CD14-positive monocyte (primary cell): Measurements from ENCODE around the gene NUMB. TPM values are rescaled to one million over a fixed set of nuclear protein-coding genes. Genes with fewer than 3 reads are reported as not detected.
"Not testable (repeated sequence)": the region's sequence is repeated elsewhere in the genome, so short reads cannot be mapped to it uniquely, and the experiment has no call there.

ENCODE experiments used
- DNase-seq, 3 donors: peaks; one replicate each; pipeline ENCODE4 v3.0.0-alpha.2; 2011 to 2022
- H2AFZ ChIP-seq: 2 replicates; pipeline ENCODE4 v1.6.0; 2012; ENCODE audit warnings: mild to moderate bottlenecking, low read depth, low read length, inconsistent platforms; ENCODE audit not compliant: insufficient read depth, poor library complexity, severe bottlenecking
- H3K27ac ChIP-seq, 2 donors: 1 replicate in 1 of 2; 2 replicates in 1 of 2; pipeline ENCODE4 v1.5.1; 2012 to 2013; ENCODE audit warnings: low read length in 2 of 2, control low read depth in 1 of 2, inconsistent platforms in 1 of 2, low read depth in 1 of 2, mild to moderate bottlenecking in 1 of 2
- H3K27me3 ChIP-seq, 2 donors: one replicate each; pipeline versions ENCODE4 v1.6.0 to v1.6.1; 2011 to 2013; ENCODE audit warnings: low read length in 2 of 2; ENCODE audit not compliant: control insufficient read depth in 2 of 2, insufficient read depth in 2 of 2
- H3K36me3 ChIP-seq, 2 donors: replicated peaks in 1 of 2; 1 replicate in 1 of 2; 2 replicates in 1 of 2; pipeline versions ENCODE4 v1.5.1 to v1.6.1; 2012 to 2013; ENCODE audit warnings: low read length in 2 of 2, control low read depth in 1 of 2, inconsistent platforms in 1 of 2, mild to moderate bottlenecking in 1 of 2; ENCODE audit not compliant: insufficient read depth in 2 of 2, control insufficient read depth in 1 of 2
- H3K4me1 ChIP-seq, 2 donors: 1 replicate in 1 of 2; 2 replicates in 1 of 2; pipeline versions ENCODE4 v1.5.1 to v1.6.1; 2012 to 2013; ENCODE audit warnings: low read length in 2 of 2, control low read depth in 1 of 2, inconsistent platforms in 1 of 2, mild to moderate bottlenecking in 1 of 2, moderate library complexity in 1 of 2; ENCODE audit not compliant: insufficient read depth in 2 of 2, control insufficient read depth in 1 of 2
- H3K4me2 ChIP-seq: replicated peaks from 2 replicates; pipeline ENCODE3; 2012; ENCODE audit warnings: low read length, moderate library complexity, mild to moderate bottlenecking; ENCODE audit not compliant: poor library complexity, severe bottlenecking; ENCODE audit errors: extremely low read depth
- H3K4me3 ChIP-seq, 3 experiments: fragments of 200-600 bp in 1 of 3; sonication (generic) in 1 of 3; replicated peaks in 1 of 3; 1 replicate in 2 of 3; 2 replicates in 1 of 3; pipeline ENCODE4 v1.5.1; 2011 to 2013; ENCODE audit warnings: low read length in 3 of 3, mild to moderate bottlenecking in 3 of 3, control low read depth in 2 of 3, low read depth in 2 of 3, inconsistent platforms in 1 of 3, moderate library complexity in 1 of 3
- H3K79me2 ChIP-seq: 2 replicates; pipeline ENCODE4 v1.6.0; 2012; ENCODE audit warnings: mild to moderate bottlenecking, control low read depth, inconsistent platforms, low read length, moderate library complexity; ENCODE audit not compliant: insufficient read depth
- H3K9ac ChIP-seq: 2 replicates; pipeline ENCODE4 v1.6.0; 2017; ENCODE audit warnings: low read length, mild to moderate bottlenecking; ENCODE audit not compliant: insufficient read depth, poor library complexity, severe bottlenecking
- H3K9me3 ChIP-seq, 2 donors: replicated peaks in 1 of 2; 1 replicate in 1 of 2; 2 replicates in 1 of 2; pipeline versions ENCODE4 v1.5.1 to v1.6.1; 2012 to 2013; ENCODE audit warnings: low read length in 2 of 2, control low read depth in 1 of 2; ENCODE audit not compliant: control insufficient read depth in 1 of 2, insufficient read depth in 1 of 2
- H4K20me1 ChIP-seq: 2 replicates; pipeline ENCODE4 v1.6.0; 2012; ENCODE audit warnings: mild to moderate bottlenecking, low read length, control low read depth, moderate library complexity; ENCODE audit not compliant: insufficient read depth
- H3K27ac Mint-ChIP-seq, 7 donors: one replicate each; pipeline ENCODE4 v1.8.0; 2020; ENCODE audit warnings: mild to moderate bottlenecking in 7 of 7, mixed read lengths in 7 of 7, moderate library complexity in 6 of 7, inconsistent platforms in 2 of 7
- H3K27me3 Mint-ChIP-seq, 3 donors: one replicate each; pipeline ENCODE4 v1.8.0; 2021 to 2022; ENCODE audit warnings: low read depth in 3 of 3, mild to moderate bottlenecking in 3 of 3, mixed read lengths in 3 of 3, moderate library complexity in 3 of 3, inconsistent platforms in 1 of 3
- H3K36me3 Mint-ChIP-seq, 2 donors: one replicate each; pipeline ENCODE4 v1.8.0; 2020; ENCODE audit warnings: mixed read lengths in 2 of 2, inconsistent platforms in 1 of 2, mild to moderate bottlenecking in 1 of 2
- H3K4me1 Mint-ChIP-seq: one replicate; pipeline ENCODE4 v1.8.0; 2020; ENCODE audit warnings: mild to moderate bottlenecking, mixed read lengths
- H3K4me3 Mint-ChIP-seq, 2 donors: one replicate each; pipeline ENCODE4 v1.8.0; 2020; ENCODE audit warnings: mild to moderate bottlenecking in 2 of 2, mixed read lengths in 2 of 2, moderate library complexity in 1 of 2
- H3K9me3 Mint-ChIP-seq, 7 donors: one replicate each; pipeline ENCODE4 v1.8.0; 2020 to 2022; ENCODE audit warnings: mixed read lengths in 7 of 7, mild to moderate bottlenecking in 6 of 7, moderate library complexity in 6 of 7, inconsistent platforms in 2 of 7
- WGBS: methylation state at CpG from one replicate; pipeline ENCODE4 v1.1.5; 2013; ENCODE audit warnings: missing lambda C conversion rate; ENCODE audit not compliant: insufficient coverage; 5-methylcytosine and 5-hydroxymethylcytosine counted together
- intact Hi-C, 2 donors: fragments of 100-400 bp; cut with micrococcal nuclease; formaldehyde crosslinking; loops; one replicate each; pipeline versions ENCODE4 v1.15.0 to v1.15.1; 2023
- polyA plus RNA-seq, 3 donors: library from polyadenylated mRNA; depleted of rRNA in 1 of 3; unstranded in 2 of 3; stranded (reverse) in 1 of 3; fragments of 300-500 nt in 2 of 3; fragments of >200 nt in 1 of 3; fragmentation: Illumina TruSeq in 2 of 3; gene quantifications; 1 replicate in 2 of 3; 2 replicates in 1 of 3; pipeline ENCODE4 v1.2.3, GENCODE V29; 2012 to 2021
- TF ChIP-seq, protein P1 (sequence below): fragments of 200-600 bp; IDR thresholded peaks from one replicate; pipeline ENCODE4 v1.8.0; 2022; ENCODE audit warnings: antibody characterized with exemption, mild to moderate bottlenecking

The NUMB gene
- polyA plus RNA-seq, 3 donors: 83.4 to 223 (median 126) TPM

DNA sequence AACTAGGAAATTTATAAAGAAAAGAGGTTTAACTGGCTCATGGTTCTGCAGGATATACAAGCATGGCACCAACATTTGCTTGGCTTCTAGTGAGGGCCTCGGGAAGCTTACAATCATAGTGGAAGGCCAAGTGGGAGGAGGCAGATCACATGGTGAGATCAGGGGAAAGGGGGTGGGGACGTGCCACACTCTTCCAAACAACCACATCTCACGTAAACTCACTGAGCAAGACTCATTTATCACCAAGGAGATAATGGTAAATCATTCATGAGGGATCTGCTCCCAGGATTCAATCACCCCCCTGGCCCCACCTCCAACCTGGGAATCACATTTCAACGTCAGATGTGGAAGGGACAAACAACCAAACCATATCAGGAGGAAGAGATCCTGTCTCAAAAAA is 35.8 kb downstream of the NUMB start:
- Histone ChIP-seq H3K27me3 (no peaks in the 10 kb centered on the region), H3K79me2 (peaks cover 100% of the 10 kb centered on the region), H3K4me3 (no peak overlapping the region), H3K27ac (peak overlapping the region in 1 of 2 donors; percentile 54), H3K4me1 (peaks cover 30 to 47% of the 10 kb centered on the region in 2 donors), H3K9me3 (no peaks in the 10 kb centered on the region), H2AFZ (no peak overlapping the region), H3K4me2 (no peak overlapping the region), H4K20me1 (peaks cover 100% of the 10 kb centered on the region), H3K36me3 (peaks cover 19 to 35% of the 10 kb centered on the region in 2 donors), H3K9ac (no peak overlapping the region)
- peaks cover 34 to 51% of the 10 kb centered on the region in 2 donors for H3K36me3 Mint-ChIP-seq
- DNase-seq: no peak
- no peak overlapping the region for H3K4me3 Mint-ChIP-seq
- H3K9me3 Mint-ChIP-seq: no peaks in the 10 kb centered on the region
- TF ChIP-seq, protein P1, sequence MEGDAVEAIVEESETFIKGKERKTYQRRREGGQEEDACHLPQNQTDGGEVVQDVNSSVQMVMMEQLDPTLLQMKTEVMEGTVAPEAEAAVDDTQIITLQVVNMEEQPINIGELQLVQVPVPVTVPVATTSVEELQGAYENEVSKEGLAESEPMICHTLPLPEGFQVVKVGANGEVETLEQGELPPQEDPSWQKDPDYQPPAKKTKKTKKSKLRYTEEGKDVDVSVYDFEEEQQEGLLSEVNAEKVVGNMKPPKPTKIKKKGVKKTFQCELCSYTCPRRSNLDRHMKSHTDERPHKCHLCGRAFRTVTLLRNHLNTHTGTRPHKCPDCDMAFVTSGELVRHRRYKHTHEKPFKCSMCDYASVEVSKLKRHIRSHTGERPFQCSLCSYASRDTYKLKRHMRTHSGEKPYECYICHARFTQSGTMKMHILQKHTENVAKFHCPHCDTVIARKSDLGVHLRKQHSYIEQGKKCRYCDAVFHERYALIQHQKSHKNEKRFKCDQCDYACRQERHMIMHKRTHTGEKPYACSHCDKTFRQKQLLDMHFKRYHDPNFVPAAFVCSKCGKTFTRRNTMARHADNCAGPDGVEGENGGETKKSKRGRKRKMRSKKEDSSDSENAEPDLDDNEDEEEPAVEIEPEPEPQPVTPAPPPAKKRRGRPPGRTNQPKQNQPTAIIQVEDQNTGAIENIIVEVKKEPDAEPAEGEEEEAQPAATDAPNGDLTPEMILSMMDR: no peak
- intact Hi-C loops: loop anchor here in 1 of 2 donors (5.0 kb wide), 1 partner anchor 45 kb away; no protein-coding TSS in a partner anchor
- no peaks in the 10 kb centered on the region for H3K27me3 Mint-ChIP-seq
- H3K27ac Mint-ChIP-seq: peak overlapping the region in 6 of 7 donors; percentile 36 to 92 (median 70)
- peaks cover 55% of the 10 kb centered on the region for H3K4me1 Mint-ChIP-seq
- WGBS: no CpG with 5 or more reads among the region's 4 CpGs

DNA sequence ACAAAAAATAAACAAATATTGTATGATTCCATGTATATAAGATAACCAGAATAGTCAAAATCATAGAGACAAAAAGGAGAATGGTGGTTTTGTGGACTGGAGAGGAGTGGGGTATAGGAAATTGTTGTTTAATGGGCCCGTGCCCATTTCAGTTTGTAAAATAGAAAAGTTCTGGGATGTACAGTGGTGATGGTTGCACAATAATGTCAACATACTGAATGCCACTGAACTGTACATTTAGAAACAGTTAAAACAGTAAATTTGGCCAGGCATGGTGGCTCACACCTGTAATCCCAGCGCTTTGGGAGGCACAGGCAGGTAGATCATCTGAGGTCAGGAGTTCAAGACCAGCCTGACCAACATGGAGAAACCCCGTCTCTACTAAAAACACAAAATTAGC is 40.1 kb downstream of the NUMB start:
- H3K9me3 ChIP-seq: no peaks in the 10 kb centered on the region
- H3K27ac Mint-ChIP-seq: peak overlapping the region in 5 of 7 donors; percentile 18 to 77 (median 56)

DNA sequence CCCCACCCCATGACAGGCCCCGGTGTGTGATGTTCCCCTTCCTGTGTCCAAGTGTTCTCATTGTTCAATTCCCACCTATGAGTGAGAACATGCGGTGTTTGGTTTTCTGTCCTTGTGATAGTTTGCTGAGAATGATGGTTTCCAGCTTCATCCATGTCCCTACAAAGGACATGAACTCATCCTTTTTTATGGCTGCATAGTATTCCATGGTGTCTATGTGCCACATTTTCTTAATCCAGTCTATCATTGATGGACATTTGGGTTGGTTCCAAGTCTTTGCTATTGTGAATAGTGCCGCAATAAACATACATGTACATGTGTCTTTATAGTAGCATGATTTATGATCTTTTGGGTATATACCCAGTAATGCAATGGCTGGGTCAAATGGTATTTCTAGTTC is 52.1 kb downstream of the NUMB start:
- H3K4me3 Mint-ChIP-seq, H2AFZ ChIP-seq, H3K9me3 Mint-ChIP-seq, H3K9ac ChIP-seq, H3K4me3 ChIP-seq, H3K27me3 Mint-ChIP-seq, H3K4me1 Mint-ChIP-seq, H3K27ac Mint-ChIP-seq, H3K4me2 ChIP-seq, DNase-seq, H3K27me3 ChIP-seq, intact Hi-C loops, H3K27ac ChIP-seq, H3K9me3 ChIP-seq, H3K4me1 ChIP-seq: not testable (repeated sequence)
- H4K20me1 ChIP-seq: peaks cover 94% of the 10 kb centered on the region
- peaks cover 28 to 77% of the 10 kb centered on the region in 2 donors for H3K36me3 ChIP-seq
- H3K36me3 Mint-ChIP-seq: peaks cover 46 to 81% of the 10 kb centered on the region in 2 donors
- WGBS: no CpG with 5 or more reads among the region's 3 CpGs
- peaks cover 82% of the 10 kb centered on the region for H3K79me2 ChIP-seq

More for the DNA sequence above, 40.1 kb downstream of the NUMB start:
- TF ChIP-seq, protein P1: no peak
- Histone ChIP-seq H3K27me3 (no peaks in the 10 kb centered on the region), H3K27ac (peak overlapping the region in 1 of 2 donors; percentile 24), H3K9ac (no peak overlapping the region), H3K4me1 (peaks cover 27 to 46% of the 10 kb centered on the region in 2 donors), H3K79me2 (peaks cover 100% of the 10 kb centered on the region), H2AFZ (no peak overlapping the region), H4K20me1 (peaks cover 100% of the 10 kb centered on the region), H3K4me2 (no peak overlapping the region), H3K4me3 (no peak overlapping the region), H3K36me3 (peaks cover 19 to 44% of the 10 kb centered on the region in 2 donors)
- no CpG with 5 or more reads among the region's 3 CpGs for WGBS
- DNase-seq: no peak
- intact Hi-C loops: loop anchor here in 1 of 2 donors (10.0 kb wide), 1 partner anchor 57 kb away; no protein-coding TSS in a partner anchor
- Mint-ChIP-seq H3K36me3 (peaks cover 35 to 54% of the 10 kb centered on the region in 2 donors), H3K4me3 (no peak overlapping the region), H3K4me1 (peaks cover 55% of the 10 kb centered on the region), H3K9me3 (no peaks in the 10 kb centered on the region), H3K27me3 (no peaks in the 10 kb centered on the region)
